ENCODE measurements around the gene RPL10. TPM values are rescaled to one million over a fixed set of nuclear protein-coding genes. Genes with fewer than 3 reads are reported as not detected.

RPL10 gene
- total and polyA plus RNA-seq, 2 of the 13 experiments (the other 11 are each of a cell fraction or from before 2014, with no cell fraction given): 2,381 to 4,713 TPM

GRCh38 chrX:154396973-154397887 is 947 bp upstream of the RPL10 start (continued):
- TF ChIP-seq ZHX1 (CRISPR knock-in tag; IDR thresholded peaks at IDR 0.05; ENCODE audit: low read depth): no peak
- TF ChIP-seq REPIN1 (CRISPR knock-in tag; IDR thresholded peaks at IDR 0.05; ENCODE audit: borderline replicate concordance, low read depth): no peak
- no peak for TF ChIP-seq CSRNP2 (CRISPR knock-in tag; conservative IDR thresholded peaks at IDR 0.05; ENCODE audit: low read depth)
- no peak for TF ChIP-seq ARID5B (CRISPR knock-in tag; IDR thresholded peaks at IDR 0.05)
- no peak for TF ChIP-seq ZSCAN25 (CRISPR knock-in tag; IDR thresholded peaks at IDR 0.05)
- no peak for TF ChIP-seq EP300 (IDR thresholded peaks at IDR 0.05; ENCODE audit: low read depth in 2 of 2, low read length in 2 of 2)
- TF ChIP-seq EP300 (CRISPR knock-in tag; IDR thresholded peaks at IDR 0.05; ENCODE audit: borderline replicate concordance): no peak
- no peak for TF ChIP-seq ZNF256 (CRISPR knock-in tag; conservative IDR thresholded peaks at IDR 0.05)
- TF ChIP-seq ZBTB26 (CRISPR knock-in tag; IDR thresholded peaks at IDR 0.05; ENCODE audit: borderline replicate concordance): no peak
- no peak for TF ChIP-seq PCBP1 (IDR thresholded peaks at IDR 0.05; ENCODE audit: borderline replicate concordance, low read depth, low read length)
- TF ChIP-seq ZNF883 (CRISPR knock-in tag; IDR thresholded peaks at IDR 0.05; ENCODE audit: not compliant biosample characterization): no peak
- TF ChIP-seq ZFP37 (CRISPR knock-in tag; IDR thresholded peaks at IDR 0.05; ENCODE audit: borderline replicate concordance): no peak
- no peak for TF ChIP-seq ZNF367 (CRISPR knock-in tag; IDR thresholded peaks at IDR 0.05; ENCODE audit: borderline replicate concordance)
- TF ChIP-seq ZNF281 (CRISPR knock-in tag; IDR thresholded peaks at IDR 0.05; ENCODE audit: borderline replicate concordance): no peak
- no peak for TF ChIP-seq CAMTA2 (CRISPR knock-in tag; IDR thresholded peaks at IDR 0.05; ENCODE audit: borderline replicate concordance)

Measured in HepG2 (cell line).